SK-N-SH treated with all-trans-retinoic acid at 6 μM for 48 hours (cell line): ENCODE results near the gene CYTH3.

Source experiments
- ATAC-seq: fragments of 200-7000 bp; cut with Tn5 transposase; 3 replicates; pipeline ENCODE4 v1.9.1; 2020; ENCODE audit warnings: mild to moderate bottlenecking, moderate library complexity
- ARNTL ChIP-seq: fragments of 450-650 bp; formaldehyde crosslinking; IDR thresholded peaks from 2 replicates; pipeline ENCODE4 v1.5.0; 2020; ENCODE audit warnings: low read depth, mild to moderate bottlenecking, moderate library complexity, borderline replicate concordance
- BACH2 ChIP-seq: fragments of 250-450 bp; sonication (Bioruptor Pico); IDR thresholded peaks from 2 replicates; pipeline ENCODE4 v1.9.0; 2021; ENCODE audit warnings: mild to moderate bottlenecking, borderline replicate concordance
- CSDC2 ChIP-seq: fragments of 250-450 bp; sonication (Bioruptor Pico); IDR thresholded peaks from 2 replicates; pipeline ENCODE4 v1.5.0; 2020; ENCODE audit warnings: mild to moderate bottlenecking, moderate library complexity
- ESRRG ChIP-seq: fragments of 250-450 bp; sonication (Bioruptor Pico); IDR thresholded peaks from 2 replicates; pipeline ENCODE4 v1.6.1; 2021; ENCODE audit warnings: mild to moderate bottlenecking
- GLIS3 ChIP-seq: fragments of 250-450 bp; sonication (Bioruptor Pico); IDR thresholded peaks from 2 replicates; pipeline ENCODE4 v1.5.0; 2020; ENCODE audit warnings: mild to moderate bottlenecking, moderate library complexity
- ISL1 ChIP-seq: fragments of 250-450 bp; sonication (Bioruptor Pico); IDR thresholded peaks from 2 replicates; pipeline ENCODE4 v2.1.2; 2022; ENCODE audit warnings: mild to moderate bottlenecking, moderate library complexity
- OSR1 ChIP-seq: fragments of 250-450 bp; sonication (Bioruptor Pico); IDR thresholded peaks from 2 replicates; pipeline ENCODE4 v1.8.0; 2022; ENCODE audit warnings: moderate library complexity, mild to moderate bottlenecking, inconsistent platforms
- PPARA ChIP-seq: fragments of 250-450 bp; sonication (Bioruptor Pico); IDR thresholded peaks from 2 replicates; pipeline ENCODE4 v1.5.0; 2020; ENCODE audit warnings: mild to moderate bottlenecking, borderline replicate concordance
- RARB ChIP-seq: fragments of 250-450 bp; sonication (Bioruptor Pico); IDR thresholded peaks from 2 replicates; pipeline ENCODE4 v1.8.0; 2021; ENCODE audit warnings: mild to moderate bottlenecking, moderate library complexity
- TCF4 ChIP-seq: fragments of 250-450 bp; sonication (Bioruptor Pico); IDR thresholded peaks from 2 replicates; pipeline ENCODE4 v1.8.0; 2021; ENCODE audit warnings: mild to moderate bottlenecking, moderate library complexity, borderline replicate concordance
- TOX ChIP-seq: fragments of 250-450 bp; sonication (Bioruptor Pico); IDR thresholded peaks from 2 replicates; pipeline ENCODE4 v1.8.0; 2021; ENCODE audit warnings: mild to moderate bottlenecking, moderate library complexity, borderline replicate concordance
- ZFP3 ChIP-seq: fragments of 250-450 bp; sonication (Bioruptor Pico); IDR thresholded peaks from 2 replicates; pipeline ENCODE4 v1.5.0; 2020; ENCODE audit warnings: mild to moderate bottlenecking, moderate library complexity
- ZFP30 ChIP-seq: fragments of 450-650 bp; formaldehyde crosslinking; IDR thresholded peaks from 2 replicates; pipeline ENCODE4 v1.5.0; 2022; ENCODE audit warnings: mild to moderate bottlenecking, moderate library complexity
- ZNF565 ChIP-seq: fragments of 450-650 bp; formaldehyde crosslinking; conservative IDR thresholded peaks from 2 replicates; pipeline ENCODE4 v1.5.0; 2020; ENCODE audit warnings: low read depth, mild to moderate bottlenecking, moderate library complexity
- TF ChIP-seq, protein P1 (sequence below): fragments of 250-450 bp; sonication (Bioruptor Pico); IDR thresholded peaks from 2 replicates; pipeline ENCODE4 v1.8.0; 2020; ENCODE audit warnings: mild to moderate bottlenecking, moderate library complexity, borderline replicate concordance
- TF ChIP-seq, protein P2 (sequence below): fragments of 250-450 bp; sonication (Bioruptor Pico); IDR thresholded peaks from 2 replicates; pipeline ENCODE4 v1.5.1; 2020; ENCODE audit warnings: low read depth, mild to moderate bottlenecking, moderate library complexity
- TF ChIP-seq, protein P3 (sequence below): fragments of 250-450 bp; sonication (Bioruptor Pico); IDR thresholded peaks from 2 replicates; pipeline ENCODE4 v1.8.0; 2021; ENCODE audit warnings: low read depth, mild to moderate bottlenecking, moderate library complexity, borderline replicate concordance
- TF ChIP-seq, protein P4 (sequence below): fragments of 250-450 bp; sonication (Bioruptor Pico); IDR thresholded peaks from 2 replicates; pipeline ENCODE4 v1.5.1; 2021; ENCODE audit warnings: mild to moderate bottlenecking, moderate library complexity

Gene CYTH3

DNA sequence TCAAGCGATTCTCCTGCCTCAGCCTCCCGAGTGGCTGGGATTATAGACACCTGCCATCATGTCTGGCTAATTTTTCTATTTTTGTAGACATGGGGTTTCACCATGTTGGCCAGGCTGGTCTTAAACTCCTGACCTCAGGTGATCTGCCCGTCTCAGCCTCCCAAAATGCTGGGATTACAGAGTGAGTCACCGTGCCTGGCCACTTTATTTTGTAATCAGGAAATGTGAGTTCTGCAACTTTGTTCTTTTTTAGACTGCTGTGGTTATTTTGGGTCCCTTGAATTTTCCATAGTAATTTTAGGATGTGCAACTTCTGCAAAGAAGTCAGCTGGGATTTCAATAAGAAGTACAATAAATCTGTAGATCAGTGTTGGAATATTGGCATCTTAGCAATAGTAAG, 96.8 kb downstream of the CYTH3 start:
- no peak for ATAC-seq
- TF ChIP-seq TCF4 (CRISPR knock-in tag) (no peak), RARB (no peak), BACH2 (CRISPR knock-in tag) (no peak), CSDC2 (no peak), ZFP3 (CRISPR knock-in tag) (no peak), ARNTL (no peak), OSR1 (no peak), TOX (CRISPR knock-in tag) (no peak)
- TF ChIP-seq, protein P1, sequence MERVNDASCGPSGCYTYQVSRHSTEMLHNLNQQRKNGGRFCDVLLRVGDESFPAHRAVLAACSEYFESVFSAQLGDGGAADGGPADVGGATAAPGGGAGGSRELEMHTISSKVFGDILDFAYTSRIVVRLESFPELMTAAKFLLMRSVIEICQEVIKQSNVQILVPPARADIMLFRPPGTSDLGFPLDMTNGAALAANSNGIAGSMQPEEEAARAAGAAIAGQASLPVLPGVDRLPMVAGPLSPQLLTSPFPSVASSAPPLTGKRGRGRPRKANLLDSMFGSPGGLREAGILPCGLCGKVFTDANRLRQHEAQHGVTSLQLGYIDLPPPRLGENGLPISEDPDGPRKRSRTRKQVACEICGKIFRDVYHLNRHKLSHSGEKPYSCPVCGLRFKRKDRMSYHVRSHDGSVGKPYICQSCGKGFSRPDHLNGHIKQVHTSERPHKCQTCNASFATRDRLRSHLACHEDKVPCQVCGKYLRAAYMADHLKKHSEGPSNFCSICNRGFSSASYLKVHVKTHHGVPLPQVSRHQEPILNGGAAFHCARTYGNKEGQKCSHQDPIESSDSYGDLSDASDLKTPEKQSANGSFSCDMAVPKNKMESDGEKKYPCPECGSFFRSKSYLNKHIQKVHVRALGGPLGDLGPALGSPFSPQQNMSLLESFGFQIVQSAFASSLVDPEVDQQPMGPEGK (CRISPR knock-in tag), result no peak
- TF ChIP-seq, protein P2, sequence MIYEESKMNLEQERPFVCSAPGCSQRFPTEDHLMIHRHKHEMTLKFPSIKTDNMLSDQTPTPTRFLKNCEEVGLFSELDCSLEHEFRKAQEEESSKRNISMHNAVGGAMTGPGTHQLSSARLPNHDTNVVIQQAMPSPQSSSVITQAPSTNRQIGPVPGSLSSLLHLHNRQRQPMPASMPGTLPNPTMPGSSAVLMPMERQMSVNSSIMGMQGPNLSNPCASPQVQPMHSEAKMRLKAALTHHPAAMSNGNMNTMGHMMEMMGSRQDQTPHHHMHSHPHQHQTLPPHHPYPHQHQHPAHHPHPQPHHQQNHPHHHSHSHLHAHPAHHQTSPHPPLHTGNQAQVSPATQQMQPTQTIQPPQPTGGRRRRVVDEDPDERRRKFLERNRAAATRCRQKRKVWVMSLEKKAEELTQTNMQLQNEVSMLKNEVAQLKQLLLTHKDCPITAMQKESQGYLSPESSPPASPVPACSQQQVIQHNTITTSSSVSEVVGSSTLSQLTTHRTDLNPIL, result no peak
- TF ChIP-seq, protein P3, sequence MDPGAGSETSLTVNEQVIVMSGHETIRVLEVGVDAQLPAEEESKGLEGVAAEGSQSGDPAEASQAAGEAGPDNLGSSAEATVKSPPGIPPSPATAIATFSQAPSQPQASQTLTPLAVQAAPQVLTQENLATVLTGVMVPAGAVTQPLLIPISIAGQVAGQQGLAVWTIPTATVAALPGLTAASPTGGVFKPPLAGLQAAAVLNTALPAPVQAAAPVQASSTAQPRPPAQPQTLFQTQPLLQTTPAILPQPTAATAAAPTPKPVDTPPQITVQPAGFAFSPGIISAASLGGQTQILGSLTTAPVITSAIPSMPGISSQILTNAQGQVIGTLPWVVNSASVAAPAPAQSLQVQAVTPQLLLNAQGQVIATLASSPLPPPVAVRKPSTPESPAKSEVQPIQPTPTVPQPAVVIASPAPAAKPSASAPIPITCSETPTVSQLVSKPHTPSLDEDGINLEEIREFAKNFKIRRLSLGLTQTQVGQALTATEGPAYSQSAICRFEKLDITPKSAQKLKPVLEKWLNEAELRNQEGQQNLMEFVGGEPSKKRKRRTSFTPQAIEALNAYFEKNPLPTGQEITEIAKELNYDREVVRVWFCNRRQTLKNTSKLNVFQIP (CRISPR knock-in tag), result no peak

DNA sequence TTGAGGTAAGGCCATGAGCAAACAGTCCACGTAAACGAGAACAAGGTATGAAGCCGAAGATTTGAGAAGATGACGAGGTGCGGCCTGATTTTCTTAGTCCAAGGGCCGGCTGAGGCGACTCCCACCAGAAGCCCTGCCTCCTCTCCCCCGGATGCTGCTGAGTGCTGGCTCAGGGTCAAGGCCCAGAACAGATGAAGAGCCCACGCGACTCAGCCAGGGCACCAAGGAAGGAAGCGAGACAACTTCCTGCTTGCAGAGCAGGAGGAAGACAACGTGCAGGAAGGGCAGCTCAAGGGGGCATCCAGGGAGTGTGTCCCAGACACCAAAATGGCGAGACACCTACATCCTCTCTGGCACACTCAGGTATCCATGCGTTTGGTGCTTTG, 99.5 kb downstream of the CYTH3 start:
- TF ChIP-seq, protein P2, result no peak
- TF ChIP-seq PPARA (CRISPR knock-in tag), result no peak
- ATAC-seq, result no peak

DNA sequence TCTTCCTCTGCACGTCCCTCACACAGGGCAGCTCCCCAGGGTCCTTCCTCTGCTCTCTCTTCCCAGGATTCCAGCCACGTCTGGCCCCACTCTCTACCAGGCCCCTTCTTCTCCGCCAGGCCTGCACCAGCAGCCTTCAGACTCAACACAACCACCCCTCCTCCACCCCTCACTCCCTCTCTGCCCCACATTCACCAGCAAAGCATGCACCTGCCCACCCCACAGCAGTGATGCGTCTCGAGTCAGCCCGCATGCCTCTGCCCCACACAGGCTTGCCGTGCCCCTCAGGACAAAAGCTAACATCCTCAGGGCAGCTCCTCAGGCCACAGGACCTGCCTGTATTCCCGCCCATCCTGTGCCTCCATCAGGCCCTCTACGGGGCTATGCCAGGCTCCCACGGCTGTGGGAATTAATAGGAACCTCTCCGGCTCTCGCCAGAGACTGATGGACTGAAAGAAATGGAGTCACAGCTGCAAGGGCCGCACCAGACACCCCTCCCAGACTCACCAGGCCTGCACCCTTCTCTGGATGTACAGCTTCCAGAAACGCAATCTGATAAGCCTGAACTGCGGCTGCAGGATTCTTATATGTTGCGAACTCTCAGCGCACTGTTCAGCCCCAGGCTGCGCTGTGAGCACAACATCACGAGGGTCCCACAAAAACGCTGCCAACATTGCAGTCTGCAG, 100.1 kb downstream of the CYTH3 start:
- peak; percentile 18 for ATAC-seq
- TF ChIP-seq ZNF565 (CRISPR knock-in tag) (no peak), ZFP30 (CRISPR knock-in tag) (no peak), GLIS3 (no peak), ISL1 (CRISPR knock-in tag) (no peak), ESRRG (CRISPR knock-in tag) (no peak), CSDC2 (no peak), TCF4 (CRISPR knock-in tag) (no peak), ARNTL (no peak), PPARA (CRISPR knock-in tag) (no peak), OSR1 (no peak)
- TF ChIP-seq, protein P1 (CRISPR knock-in tag), result no peak
- TF ChIP-seq, protein P4, sequence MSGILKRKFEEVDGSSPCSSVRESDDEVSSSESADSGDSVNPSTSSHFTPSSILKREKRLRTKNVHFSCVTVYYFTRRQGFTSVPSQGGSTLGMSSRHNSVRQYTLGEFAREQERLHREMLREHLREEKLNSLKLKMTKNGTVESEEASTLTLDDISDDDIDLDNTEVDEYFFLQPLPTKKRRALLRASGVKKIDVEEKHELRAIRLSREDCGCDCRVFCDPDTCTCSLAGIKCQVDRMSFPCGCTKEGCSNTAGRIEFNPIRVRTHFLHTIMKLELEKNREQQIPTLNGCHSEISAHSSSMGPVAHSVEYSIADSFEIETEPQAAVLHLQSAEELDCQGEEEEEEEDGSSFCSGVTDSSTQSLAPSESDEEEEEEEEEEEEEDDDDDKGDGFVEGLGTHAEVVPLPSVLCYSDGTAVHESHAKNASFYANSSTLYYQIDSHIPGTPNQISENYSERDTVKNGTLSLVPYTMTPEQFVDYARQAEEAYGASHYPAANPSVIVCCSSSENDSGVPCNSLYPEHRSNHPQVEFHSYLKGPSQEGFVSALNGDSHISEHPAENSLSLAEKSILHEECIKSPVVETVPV (CRISPR knock-in tag), result no peak
